Measurements from ENCODE around the gene SEPTIN2. TPM values are rescaled to one million over a fixed set of nuclear protein-coding genes. Genes with fewer than 3 reads are reported as not detected.

Gene SEPTIN2
- polyA plus RNA-seq, 1 donor (not counting 4 experiments of a cell fraction or from before 2014, with no cell fraction given): 644 TPM

- Histone ChIP-seq H3K9ac (ENCODE audit: control insufficient read depth, extremely low read depth, insufficient read depth, low read length) (no peak overlapping the region), H3K27ac (ENCODE audit: control insufficient read depth, insufficient read depth, low read length) (no peak overlapping the region), H4K20me1 (ENCODE audit: control insufficient read depth, extremely low read depth, insufficient read depth, low read length) (peaks cover 13% of the 10 kb centered on the region), H3K27me3 (ENCODE audit: control insufficient read depth, extremely low read depth, insufficient read depth, low read length) (no peaks in the 10 kb centered on the region), H3K4me2 (ENCODE audit: control insufficient read depth, extremely low read depth, insufficient read depth, low read depth, low read length) (no peak overlapping the region), H3K4me3 (ENCODE audit: control insufficient read depth in 2 of 3, extremely low read depth in 1 of 3, insufficient read depth in 2 of 3, low read depth in 1 of 3, low read length in 3 of 3) (no peak overlapping the region), H3K79me2 (ENCODE audit: control insufficient read depth, insufficient read depth, low read length) (peaks cover 93% of the 10 kb centered on the region), H3K9me3 (ENCODE audit: control insufficient read depth, low read depth, low read length) (no peaks in the 10 kb centered on the region), H3K4me1 (ENCODE audit: control insufficient read depth, extremely low read depth, insufficient read depth, low read length) (peaks cover 31% of the 10 kb centered on the region), H2AFZ (ENCODE audit: control insufficient read depth, low read length) (no peak overlapping the region), H3K36me3 (ENCODE audit: control insufficient read depth in 2 of 2, extremely low read depth in 1 of 2, insufficient read depth in 2 of 2, low read length in 2 of 2) (peaks cover 3 to 13% of the 10 kb centered on the region in 2 experiments), H3K9me1 (ENCODE audit: control insufficient read depth, extremely low read depth, insufficient read depth, low read length) (peaks cover 2% of the 10 kb centered on the region)
- TF ChIP-seq, protein P1, sequence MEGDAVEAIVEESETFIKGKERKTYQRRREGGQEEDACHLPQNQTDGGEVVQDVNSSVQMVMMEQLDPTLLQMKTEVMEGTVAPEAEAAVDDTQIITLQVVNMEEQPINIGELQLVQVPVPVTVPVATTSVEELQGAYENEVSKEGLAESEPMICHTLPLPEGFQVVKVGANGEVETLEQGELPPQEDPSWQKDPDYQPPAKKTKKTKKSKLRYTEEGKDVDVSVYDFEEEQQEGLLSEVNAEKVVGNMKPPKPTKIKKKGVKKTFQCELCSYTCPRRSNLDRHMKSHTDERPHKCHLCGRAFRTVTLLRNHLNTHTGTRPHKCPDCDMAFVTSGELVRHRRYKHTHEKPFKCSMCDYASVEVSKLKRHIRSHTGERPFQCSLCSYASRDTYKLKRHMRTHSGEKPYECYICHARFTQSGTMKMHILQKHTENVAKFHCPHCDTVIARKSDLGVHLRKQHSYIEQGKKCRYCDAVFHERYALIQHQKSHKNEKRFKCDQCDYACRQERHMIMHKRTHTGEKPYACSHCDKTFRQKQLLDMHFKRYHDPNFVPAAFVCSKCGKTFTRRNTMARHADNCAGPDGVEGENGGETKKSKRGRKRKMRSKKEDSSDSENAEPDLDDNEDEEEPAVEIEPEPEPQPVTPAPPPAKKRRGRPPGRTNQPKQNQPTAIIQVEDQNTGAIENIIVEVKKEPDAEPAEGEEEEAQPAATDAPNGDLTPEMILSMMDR (optimal IDR thresholded peaks at IDR 0.05 in 1 of 3, IDR thresholded peaks at IDR 0.05 in 1 of 3, conservative IDR thresholded peaks at IDR 0.05 in 1 of 3; ENCODE audit: extremely low read depth in 1 of 3, insufficient read depth in 2 of 3, low read length in 3 of 3): peak in 2 of 3 experiments; percentile 19 to 56
- TF ChIP-seq EZH2 (IDR thresholded peaks at IDR 0.05; ENCODE audit: low read length): no peak
- dilution Hi-C loops (cut with MboI; ENCODE audit: extremely low pct_ligation_motif_present, low sequenced_read_pairs): no loop called here
- no peak for FAIRE-seq
- DNase-seq (ENCODE audit: low read depth, low spot score): no peak
Measured at GRCh38 chr2:241289597-241289996, 26.1 kb upstream of the SEPTIN2 start.

DNA sequence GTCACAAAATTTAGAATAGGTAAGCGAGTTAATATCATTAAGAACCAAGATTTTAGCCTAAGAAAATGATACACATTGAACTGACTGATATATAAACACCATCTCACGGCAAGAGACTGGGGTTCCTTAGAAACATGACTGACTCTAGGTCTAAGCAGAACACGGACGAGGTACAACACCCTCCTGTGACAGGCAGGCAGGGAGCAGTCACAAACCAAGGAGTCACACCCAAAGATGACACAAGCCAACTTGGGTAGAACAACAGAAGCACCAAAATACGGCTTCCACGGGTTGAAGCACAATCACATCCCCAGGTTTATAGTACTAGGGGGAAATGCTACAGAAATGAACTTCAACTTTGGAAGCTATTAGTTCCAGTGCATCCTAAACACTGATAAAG lies 24.6 kb upstream of the SEPTIN2 start:
- H2AFZ ChIP-seq (ENCODE audit: control insufficient read depth, low read length): no peak overlapping the region
- DNase-seq (ENCODE audit: low read depth, low spot score): no peak
- peaks cover 31% of the 10 kb centered on the region for H3K4me1 ChIP-seq (ENCODE audit: control insufficient read depth, extremely low read depth, insufficient read depth, low read length)
- TF ChIP-seq EZH2 (IDR thresholded peaks at IDR 0.05; ENCODE audit: low read length): no peak
- TF ChIP-seq, protein P1 (optimal IDR thresholded peaks at IDR 0.05 in 1 of 3, IDR thresholded peaks at IDR 0.05 in 1 of 3, conservative IDR thresholded peaks at IDR 0.05 in 1 of 3; ENCODE audit: extremely low read depth in 1 of 3, insufficient read depth in 2 of 3, low read length in 3 of 3): no peak
- H3K27me3 ChIP-seq (ENCODE audit: control insufficient read depth, extremely low read depth, insufficient read depth, low read length): no peaks in the 10 kb centered on the region
- no peaks in the 10 kb centered on the region for H3K9me3 ChIP-seq (ENCODE audit: control insufficient read depth, low read depth, low read length)
- no peak overlapping the region for H3K9ac ChIP-seq (ENCODE audit: control insufficient read depth, extremely low read depth, insufficient read depth, low read length)
- no peak for FAIRE-seq
- no peak overlapping the region for H3K27ac ChIP-seq (ENCODE audit: control insufficient read depth, insufficient read depth, low read length)
- dilution Hi-C loops (cut with MboI; ENCODE audit: extremely low pct_ligation_motif_present, low sequenced_read_pairs): no loop called here
- H3K4me2 ChIP-seq (ENCODE audit: control insufficient read depth, extremely low read depth, insufficient read depth, low read depth, low read length): no peak overlapping the region
- H3K9me1 ChIP-seq (ENCODE audit: control insufficient read depth, extremely low read depth, insufficient read depth, low read length): peaks cover 4% of the 10 kb centered on the region
- H3K36me3 ChIP-seq (ENCODE audit: control insufficient read depth in 2 of 2, extremely low read depth in 1 of 2, insufficient read depth in 2 of 2, low read length in 2 of 2): peaks cover 1 to 11% of the 10 kb centered on the region in 2 experiments
- H3K4me3 ChIP-seq (ENCODE audit: control insufficient read depth in 2 of 3, extremely low read depth in 1 of 3, insufficient read depth in 2 of 3, low read depth in 1 of 3, low read length in 3 of 3): no peak overlapping the region
- peaks cover 92% of the 10 kb centered on the region for H3K79me2 ChIP-seq (ENCODE audit: control insufficient read depth, insufficient read depth, low read length)
- H4K20me1 ChIP-seq (ENCODE audit: control insufficient read depth, extremely low read depth, insufficient read depth, low read length): peaks cover 13% of the 10 kb centered on the region
